ENCODE results near the gene P3H2.
A peak's percentile ranks its signal among the peaks of the same experiment; 100 is the strongest.
"Not testable (repeated sequence)": the region's sequence is repeated elsewhere in the genome, so short reads cannot be mapped to it uniquely, and the experiment has no call there.

The P3H2 gene

DNA sequence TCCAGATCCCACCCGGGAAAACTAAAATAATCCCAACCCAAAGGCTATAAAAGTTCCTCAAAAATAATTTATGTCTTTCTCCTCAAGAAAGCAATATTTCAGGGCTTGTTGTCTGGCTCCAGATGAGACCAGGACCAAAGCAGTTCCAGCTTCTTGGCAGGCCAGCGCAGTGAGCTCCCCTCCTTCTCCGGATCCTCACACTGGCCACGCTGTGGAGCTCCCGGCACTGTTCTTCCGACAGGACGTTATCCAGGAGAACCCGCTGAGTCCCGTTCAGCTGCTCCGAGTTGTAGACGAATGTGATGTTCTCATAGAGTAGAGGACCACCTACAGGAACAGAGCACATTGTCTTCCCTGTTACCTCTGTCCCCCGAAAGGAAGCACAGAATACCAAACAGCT lies 146.3 kb downstream of the P3H2 start:
- no peak overlapping the region for H3K4me3 Mint-ChIP-seq
- H3K27ac Mint-ChIP-seq (ENCODE audit: low read depth), result no peak overlapping the region

DNA sequence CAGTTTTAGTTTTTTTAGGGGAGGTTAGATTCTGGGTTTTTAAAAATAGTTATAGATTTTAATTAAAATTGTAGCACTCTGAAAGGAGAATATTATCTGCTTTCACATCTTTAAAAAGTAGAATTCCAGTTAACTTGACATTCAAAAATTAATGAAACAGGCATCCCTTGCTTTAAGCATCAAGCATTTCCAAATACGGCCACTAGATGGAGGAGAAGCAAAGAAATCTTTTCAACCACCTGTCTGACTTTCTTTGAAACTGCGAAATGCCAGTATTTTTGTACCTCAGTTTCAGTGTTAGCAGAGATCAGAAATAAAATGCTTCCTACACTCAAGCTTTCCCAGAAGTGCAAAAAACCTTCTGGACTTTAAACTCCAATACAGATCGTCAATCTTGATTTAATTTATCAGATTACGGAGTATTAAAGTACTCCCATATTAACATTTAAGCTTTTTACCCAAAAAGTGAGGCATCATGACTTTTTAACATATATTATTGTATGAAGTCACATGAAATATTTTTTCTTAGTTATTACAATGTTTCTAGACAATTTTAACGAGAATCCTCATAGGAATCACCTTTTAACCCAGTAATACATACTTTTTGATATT lies 153.3 kb downstream of the P3H2 start:
- no peak overlapping the region for H3K4me3 Mint-ChIP-seq
- no peaks in the 10 kb centered on the region for H3K9me3 Mint-ChIP-seq
- DNase-seq (ENCODE audit: low spot score in 2 of 2) (no peak), ATAC-seq (replicated peaks; ENCODE audit: extremely low read depth, poor library complexity, severe bottlenecking) (no peak)
- H3K4me1 Mint-ChIP-seq, result no peaks in the 10 kb centered on the region
- no peaks in the 10 kb centered on the region for H3K36me3 Mint-ChIP-seq (ENCODE audit: insufficient read depth)
- no peak overlapping the region for H3K27ac Mint-ChIP-seq (ENCODE audit: low read depth)
- H3K27me3 Mint-ChIP-seq, result peaks cover 10% of the 10 kb centered on the region

More for the DNA sequence above, 146.3 kb downstream of the P3H2 start:
- no peak for DNase-seq (ENCODE audit: low spot score in 2 of 2)
- no peaks in the 10 kb centered on the region for H3K9me3 Mint-ChIP-seq
- peaks cover 50% of the 10 kb centered on the region for H3K27me3 Mint-ChIP-seq
- no peak for ATAC-seq (replicated peaks; ENCODE audit: extremely low read depth, poor library complexity, severe bottlenecking)
- H3K36me3 Mint-ChIP-seq (ENCODE audit: insufficient read depth), result no peaks in the 10 kb centered on the region
- H3K4me1 Mint-ChIP-seq, result no peaks in the 10 kb centered on the region

DNA sequence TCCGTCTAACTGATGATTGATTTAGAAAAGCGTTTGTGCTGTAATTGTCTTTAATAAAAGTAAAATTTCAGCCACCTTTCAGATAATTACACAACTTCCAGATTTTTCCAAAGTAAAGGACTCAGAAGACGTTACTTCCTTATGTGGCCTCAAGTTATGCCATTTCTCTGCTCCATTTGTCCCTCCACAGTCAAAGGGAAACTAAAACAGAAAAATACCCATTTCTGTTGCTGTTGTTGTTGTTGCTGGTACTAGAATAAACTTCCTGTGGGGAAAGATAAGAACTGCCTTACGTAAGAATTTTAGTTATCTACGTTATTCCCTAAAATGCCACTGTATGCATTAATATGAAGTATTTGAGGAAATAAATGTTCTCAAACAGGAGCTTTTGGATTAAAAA lies 153.9 kb downstream of the P3H2 start:
- peaks cover 10% of the 10 kb centered on the region for H3K27me3 Mint-ChIP-seq
- H3K9me3 Mint-ChIP-seq, result no peaks in the 10 kb centered on the region
- no peak overlapping the region for H3K4me3 Mint-ChIP-seq
- H3K27ac Mint-ChIP-seq (ENCODE audit: low read depth), result no peak overlapping the region
- no peaks in the 10 kb centered on the region for H3K36me3 Mint-ChIP-seq (ENCODE audit: insufficient read depth)
- ATAC-seq (replicated peaks; ENCODE audit: extremely low read depth, poor library complexity, severe bottlenecking) (no peak), DNase-seq (ENCODE audit: low spot score in 2 of 2) (no peak)
- no peaks in the 10 kb centered on the region for H3K4me1 Mint-ChIP-seq

DNA sequence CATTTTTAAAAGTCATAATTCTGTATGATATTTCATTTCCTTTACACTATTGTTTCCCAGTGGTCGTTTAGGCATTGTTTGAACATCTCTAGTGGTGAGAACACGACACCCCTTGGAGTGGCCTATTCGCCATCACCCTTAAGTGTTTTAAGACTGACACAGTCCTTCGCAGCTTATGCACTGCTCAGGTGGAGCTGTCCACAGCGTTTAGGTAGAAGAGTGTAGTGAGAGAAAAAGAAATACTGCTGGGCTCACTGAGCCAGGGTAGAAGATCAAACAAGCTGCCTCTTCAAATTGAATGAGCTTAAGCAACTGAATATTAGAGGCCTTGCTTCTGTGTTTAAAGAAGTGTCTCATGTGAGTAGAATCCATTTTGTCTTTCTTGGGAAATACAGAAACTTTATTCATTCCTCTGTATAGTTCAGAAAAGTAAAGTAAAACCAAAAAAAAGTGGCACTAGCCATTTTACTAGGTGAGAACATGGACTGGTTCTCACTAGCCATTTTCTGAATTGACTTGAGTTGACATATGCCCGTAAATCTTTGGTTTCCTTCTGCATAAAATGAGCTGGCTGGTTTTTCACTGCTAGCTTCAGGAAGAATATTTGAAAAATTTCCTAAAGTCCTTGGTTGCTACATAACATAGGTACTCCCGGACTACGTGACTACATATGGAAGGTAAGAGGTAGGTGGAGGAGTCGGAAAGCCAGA lies 155.9 kb downstream of the P3H2 start:
- DNase-seq (ENCODE audit: low spot score in 2 of 2), result no peak
- peaks cover 10% of the 10 kb centered on the region for H3K27me3 Mint-ChIP-seq
- H3K4me3 Mint-ChIP-seq, result no peak overlapping the region
- no peak for ATAC-seq (replicated peaks; ENCODE audit: extremely low read depth, poor library complexity, severe bottlenecking)
- H3K4me1 Mint-ChIP-seq, result no peaks in the 10 kb centered on the region
- H3K36me3 Mint-ChIP-seq (ENCODE audit: insufficient read depth), result no peaks in the 10 kb centered on the region
- H3K27ac Mint-ChIP-seq (ENCODE audit: low read depth), result no peak overlapping the region
- H3K9me3 Mint-ChIP-seq, result no peaks in the 10 kb centered on the region

DNA sequence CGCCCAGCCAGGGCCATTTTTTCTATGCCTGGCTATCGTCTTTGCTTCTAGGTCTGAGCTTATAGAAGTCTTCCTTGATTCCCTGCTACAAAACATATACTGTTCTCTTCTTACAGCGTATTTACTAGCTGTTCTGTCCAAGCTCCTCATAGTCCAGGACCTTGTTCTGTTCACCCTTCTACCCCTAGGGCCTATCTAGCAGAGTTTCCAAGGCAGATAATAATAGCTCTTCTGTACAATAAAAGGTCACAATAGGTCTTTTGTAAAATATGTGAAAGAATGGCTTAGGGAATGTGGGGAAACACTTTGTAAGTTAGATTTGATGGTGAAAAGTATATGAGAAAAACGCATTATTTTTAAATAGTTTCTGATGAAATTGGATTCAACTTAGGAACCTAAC lies 158.2 kb downstream of the P3H2 start:
- Mint-ChIP-seq H3K9me3 (no peaks in the 10 kb centered on the region), H3K4me3 (no peak overlapping the region), H3K4me1 (no peaks in the 10 kb centered on the region), H3K36me3 (ENCODE audit: insufficient read depth) (no peaks in the 10 kb centered on the region), H3K27me3 (peaks cover 27% of the 10 kb centered on the region), H3K27ac (ENCODE audit: low read depth) (no peak overlapping the region)
- DNase-seq (ENCODE audit: low spot score in 2 of 2), result no peak
- no peak for ATAC-seq (replicated peaks; ENCODE audit: extremely low read depth, poor library complexity, severe bottlenecking)

DNA sequence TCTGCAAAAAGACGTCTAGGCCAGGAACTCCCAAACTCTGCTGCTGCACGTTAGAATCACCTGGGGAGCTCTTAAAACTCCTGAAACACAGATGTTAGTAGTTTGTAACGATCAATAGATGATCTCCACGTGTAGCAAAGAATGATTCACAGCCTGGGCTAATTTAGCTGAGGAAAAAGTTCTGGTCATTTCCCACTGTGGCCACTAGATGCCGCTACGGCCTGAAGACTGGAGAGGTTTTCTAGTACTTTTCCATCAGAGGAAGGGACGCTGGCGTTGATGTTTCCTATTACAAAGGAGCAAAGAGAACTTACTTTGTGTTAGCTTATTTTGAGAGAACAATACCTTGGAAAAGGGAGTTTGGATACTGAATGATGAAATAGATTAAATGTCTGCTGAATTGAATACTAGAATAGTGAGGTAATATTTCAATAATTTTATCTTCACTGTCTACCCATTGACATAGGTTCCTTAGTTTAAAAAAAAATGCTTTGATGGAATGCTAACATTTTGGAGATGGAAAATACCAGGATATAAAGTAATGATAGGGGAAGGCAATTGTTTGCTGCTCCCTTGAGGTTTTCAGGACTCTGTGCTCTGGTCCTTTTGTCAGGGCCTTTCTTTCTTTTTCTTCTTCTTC lies 159.1 kb downstream of the P3H2 start:
- ATAC-seq (replicated peaks; ENCODE audit: extremely low read depth, poor library complexity, severe bottlenecking), result no peak
- Mint-ChIP-seq H3K27me3 (peaks cover 27% of the 10 kb centered on the region), H3K36me3 (ENCODE audit: insufficient read depth) (no peaks in the 10 kb centered on the region), H3K4me1 (no peaks in the 10 kb centered on the region), H3K27ac (ENCODE audit: low read depth) (no peak overlapping the region), H3K9me3 (no peaks in the 10 kb centered on the region), H3K4me3 (no peak overlapping the region)
- peak; percentile 31 to 35 for DNase-seq (ENCODE audit: low spot score in 2 of 2)

DNA sequence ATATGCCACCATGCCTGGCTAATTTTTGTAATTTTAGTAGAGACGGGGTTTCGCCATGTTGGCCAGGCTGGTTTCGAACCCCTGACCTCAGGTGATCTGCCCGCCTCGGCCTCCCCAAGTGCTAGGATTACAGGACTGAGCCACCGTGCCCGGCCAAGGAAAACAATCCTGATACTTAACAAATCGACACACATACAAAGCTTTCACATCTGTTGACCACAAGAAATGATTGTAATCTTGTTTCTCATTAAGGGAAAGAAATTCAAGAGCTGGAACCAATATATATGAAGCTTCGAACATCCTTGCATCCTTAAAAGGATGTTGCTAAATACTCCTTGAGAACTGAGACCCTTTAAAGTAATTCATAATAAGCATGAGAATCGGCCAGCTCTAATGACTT lies 159.6 kb downstream of the P3H2 start:
- not testable (repeated sequence) for H3K36me3 Mint-ChIP-seq (ENCODE audit: insufficient read depth); H3K4me3 Mint-ChIP-seq; H3K9me3 Mint-ChIP-seq; ATAC-seq (replicated peaks; ENCODE audit: extremely low read depth, poor library complexity, severe bottlenecking); H3K27ac Mint-ChIP-seq (ENCODE audit: low read depth); DNase-seq (ENCODE audit: low spot score in 2 of 2); H3K4me1 Mint-ChIP-seq
- peaks cover 24% of the 10 kb centered on the region for H3K27me3 Mint-ChIP-seq

DNA sequence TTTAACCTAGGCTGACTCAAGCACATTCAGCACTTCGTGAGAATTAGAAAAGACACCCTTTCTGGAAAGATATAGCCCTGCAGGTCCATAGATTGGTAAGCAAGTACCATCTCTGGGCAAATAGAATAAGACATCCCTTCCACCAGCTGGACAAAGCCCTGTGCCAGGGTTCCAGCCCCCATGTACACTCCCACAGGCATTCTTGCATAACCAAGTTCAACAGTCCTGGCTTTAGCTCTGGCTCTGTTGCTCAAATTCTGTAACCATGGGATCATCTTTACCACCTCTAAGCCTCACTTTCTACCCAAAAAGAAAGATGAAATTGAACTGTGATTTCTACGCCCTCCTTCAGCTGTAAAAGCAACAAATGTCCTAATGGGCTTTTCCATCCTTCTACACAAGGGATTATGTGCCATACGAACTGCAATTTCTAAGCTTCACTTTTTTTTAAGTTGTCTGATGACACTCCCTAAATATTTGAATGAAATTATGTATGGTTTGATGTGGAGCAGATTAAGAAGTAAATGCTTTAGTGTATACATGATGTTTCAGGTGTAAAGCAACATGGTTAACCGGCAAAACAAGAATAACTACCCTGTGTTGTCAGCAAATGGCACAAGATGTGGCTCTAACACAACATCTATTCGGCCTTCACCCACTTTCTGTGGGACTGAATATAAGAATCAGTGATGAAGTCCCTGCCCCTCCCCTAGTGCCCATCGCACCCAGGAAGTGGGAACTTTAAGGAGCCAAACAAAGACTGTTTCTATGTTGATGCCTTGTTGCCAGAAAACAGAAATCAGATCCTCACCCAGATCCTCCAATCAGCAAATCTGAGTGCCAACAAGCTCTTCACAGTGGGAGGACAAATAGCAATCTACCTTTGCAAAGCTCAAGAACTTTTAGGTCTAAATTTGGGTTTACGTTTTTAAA lies 165.7 kb downstream of the P3H2 start:
- Mint-ChIP-seq H3K27ac (ENCODE audit: low read depth) (no peak overlapping the region), H3K27me3 (peaks cover 29% of the 10 kb centered on the region)

DNA sequence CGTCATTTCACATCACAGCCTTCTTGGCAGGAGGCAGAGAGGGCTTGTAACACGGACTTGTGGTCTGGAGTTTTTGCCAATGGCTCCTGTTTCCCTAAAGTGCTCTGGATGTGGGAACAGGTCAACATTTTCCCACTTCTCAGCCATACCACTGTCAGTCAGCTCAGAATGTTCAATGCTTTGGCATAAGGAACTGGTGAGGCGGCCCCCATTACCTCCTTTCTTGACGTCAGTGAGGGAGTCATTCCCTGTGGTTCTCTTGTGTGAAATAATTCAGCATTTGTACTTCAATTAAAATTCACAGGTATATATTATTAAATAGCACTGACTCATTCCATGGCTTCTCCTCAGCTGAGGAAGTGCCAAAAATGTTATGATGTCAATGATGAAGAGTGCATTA lies 167.1 kb downstream of the P3H2 start:
- ATAC-seq (replicated peaks; ENCODE audit: extremely low read depth, poor library complexity, severe bottlenecking) (no peak), DNase-seq (ENCODE audit: low spot score in 2 of 2) (no peak)
- Mint-ChIP-seq H3K4me3 (no peak overlapping the region), H3K27ac (ENCODE audit: low read depth) (no peak overlapping the region), H3K36me3 (ENCODE audit: insufficient read depth) (no peaks in the 10 kb centered on the region), H3K4me1 (no peaks in the 10 kb centered on the region), H3K27me3 (peaks cover 21% of the 10 kb centered on the region), H3K9me3 (no peaks in the 10 kb centered on the region)

More for the DNA sequence above, 165.7 kb downstream of the P3H2 start:
- no peaks in the 10 kb centered on the region for H3K9me3 Mint-ChIP-seq
- H3K4me1 Mint-ChIP-seq, result no peaks in the 10 kb centered on the region
- no peak for DNase-seq (ENCODE audit: low spot score in 2 of 2)
- no peaks in the 10 kb centered on the region for H3K36me3 Mint-ChIP-seq (ENCODE audit: insufficient read depth)
- ATAC-seq (replicated peaks; ENCODE audit: extremely low read depth, poor library complexity, severe bottlenecking), result no peak
- H3K4me3 Mint-ChIP-seq, result no peak overlapping the region

DNA sequence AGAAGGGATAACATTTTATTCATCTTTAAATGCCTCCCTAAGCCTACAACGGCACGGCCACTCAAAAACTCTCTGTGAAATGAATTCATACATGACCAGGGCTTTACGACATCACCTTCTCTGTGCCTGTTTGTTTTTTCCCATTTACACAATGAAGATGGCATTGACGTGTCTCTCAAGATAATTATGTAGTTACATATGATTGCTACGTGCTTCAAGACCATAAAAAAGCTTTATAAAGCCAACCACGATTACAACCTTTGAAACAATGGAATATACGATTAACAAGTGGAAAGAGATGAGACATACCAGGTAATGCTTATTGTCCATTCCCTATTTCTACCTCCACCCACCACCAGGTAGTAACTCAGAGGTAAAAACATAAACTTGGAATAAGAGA lies 168.4 kb downstream of the P3H2 start:
- Mint-ChIP-seq H3K4me3 (no peak overlapping the region), H3K9me3 (no peaks in the 10 kb centered on the region), H3K27me3 (peaks cover 12% of the 10 kb centered on the region), H3K27ac (ENCODE audit: low read depth) (no peak overlapping the region), H3K36me3 (ENCODE audit: insufficient read depth) (no peaks in the 10 kb centered on the region), H3K4me1 (peaks cover 5% of the 10 kb centered on the region)
- DNase-seq (ENCODE audit: low spot score in 2 of 2) (no peak), ATAC-seq (replicated peaks; ENCODE audit: extremely low read depth, poor library complexity, severe bottlenecking) (no peak)

DNA sequence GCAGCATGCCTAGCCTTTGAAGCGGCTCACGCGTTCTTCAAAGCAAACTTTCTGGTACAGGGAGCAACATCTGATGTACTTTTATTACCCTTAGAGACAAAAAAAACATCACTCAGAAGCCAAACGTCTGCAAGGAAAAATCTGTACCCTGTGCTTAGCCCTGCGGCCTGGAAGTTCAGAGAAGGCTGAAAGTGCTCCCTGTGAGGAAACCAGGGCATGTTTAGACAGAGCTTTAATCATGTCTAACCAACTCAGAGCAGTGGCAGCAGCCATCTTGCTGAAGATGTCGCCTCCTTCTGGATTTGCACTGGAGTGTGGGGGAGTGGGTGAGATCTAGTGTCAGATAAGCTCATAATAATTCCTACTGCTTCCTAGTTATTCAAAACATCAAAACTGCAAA lies 170.4 kb downstream of the P3H2 start:
- Mint-ChIP-seq H3K36me3 (ENCODE audit: insufficient read depth) (no peaks in the 10 kb centered on the region), H3K27me3 (peaks cover 20% of the 10 kb centered on the region), H3K4me3 (no peak overlapping the region), H3K9me3 (no peaks in the 10 kb centered on the region), H3K4me1 (peaks cover 5% of the 10 kb centered on the region), H3K27ac (ENCODE audit: low read depth) (no peak overlapping the region)
- no peak for ATAC-seq (replicated peaks; ENCODE audit: extremely low read depth, poor library complexity, severe bottlenecking)
- no peak for DNase-seq (ENCODE audit: low spot score in 2 of 2)

DNA sequence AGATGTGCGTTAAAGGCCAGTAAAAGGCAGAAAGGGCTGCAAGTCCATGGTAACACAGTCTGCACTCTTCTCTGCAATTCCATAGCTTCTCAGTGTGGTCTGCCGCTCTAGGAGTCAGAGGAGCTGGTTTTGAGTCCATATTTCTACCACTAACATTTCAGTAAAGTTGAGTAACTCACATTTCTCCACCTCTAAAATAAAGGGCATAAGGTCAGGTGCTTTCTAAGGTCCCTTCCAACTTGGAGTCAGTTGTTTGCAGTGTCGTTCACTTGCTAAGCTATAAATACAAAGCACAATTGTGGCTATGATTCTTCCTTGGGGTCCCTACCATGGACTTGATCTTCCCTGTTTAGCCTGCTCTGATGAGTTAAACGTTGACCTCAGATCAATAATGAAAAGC lies 171.1 kb downstream of the P3H2 start:
- no peak for ATAC-seq (replicated peaks; ENCODE audit: extremely low read depth, poor library complexity, severe bottlenecking)

More for the DNA sequence above, 171.1 kb downstream of the P3H2 start:
- peaks cover 22% of the 10 kb centered on the region for H3K27me3 Mint-ChIP-seq
- no peaks in the 10 kb centered on the region for H3K36me3 Mint-ChIP-seq (ENCODE audit: insufficient read depth)
- no peaks in the 10 kb centered on the region for H3K9me3 Mint-ChIP-seq
- peaks cover 5% of the 10 kb centered on the region for H3K4me1 Mint-ChIP-seq
- no peak overlapping the region for H3K4me3 Mint-ChIP-seq
- H3K27ac Mint-ChIP-seq (ENCODE audit: low read depth), result no peak overlapping the region
- no peak for DNase-seq (ENCODE audit: low spot score in 2 of 2)
